SK-N-MC (cell line): ENCODE data around the gene TARM1.
"Not testable (repeated sequence)": the region's sequence is repeated elsewhere in the genome, so short reads cannot be mapped to it uniquely, and the experiment has no call there.

Experiments used
- DNase-seq: peaks from one replicate; pipeline ENCODE4 v3.0.0-alpha.2; 2011; ENCODE audit warnings: low read depth, low spot score
- H3K27ac ChIP-seq: fragments of 200-600 bp; sonication (generic); 2 replicates; pipeline ENCODE4 v1.5.1; 2016; ENCODE audit warnings: mixed run types
- H3K36me3 ChIP-seq: fragments of 200-600 bp; sonication (generic); 2 replicates; pipeline ENCODE4 v1.6.1; 2017; ENCODE audit warnings: antibody characterized with exemption, low read length, mixed read lengths; ENCODE audit not compliant: insufficient read depth
- H3K4me3 ChIP-seq: fragments of 200-600 bp; sonication (generic); 2 replicates; pipeline ENCODE4 v1.5.1; 2016
- H3K9ac ChIP-seq: fragments of 200-600 bp; sonication (generic); 2 replicates; pipeline ENCODE4 v1.8.0; 2017; ENCODE audit warnings: mixed run types, mixed read lengths; ENCODE audit not compliant: insufficient read length
- H3K9me3 ChIP-seq: fragments of 200-600 bp; sonication (generic); 2 replicates; pipeline ENCODE4 v1.6.1; 2017; ENCODE audit warnings: low read depth, mild to moderate bottlenecking, antibody characterized with exemption, low read length, moderate library complexity, mixed read lengths
- EZH2 ChIP-seq: fragments of 200-600 bp; sonication (generic); IDR thresholded peaks from one replicate; pipeline ENCODE4 v1.6.1; 2017; ENCODE audit warnings: antibody characterized with exemption
- FOXP2 ChIP-seq: optimal IDR thresholded peaks from 2 replicates; pipeline ENCODE3; 2011; ENCODE audit warnings: mild to moderate bottlenecking, moderate library complexity; ENCODE audit not compliant: insufficient read depth; ENCODE audit errors: extremely low read length, control extremely low read depth
- POLR2AphosphoS5 ChIP-seq: IDR thresholded peaks from 2 replicates; pipeline ENCODE4 v1.6.1; 2012; ENCODE audit warnings: mild to moderate bottlenecking, low read depth, low read length, borderline replicate concordance

TARM1 gene

DNA sequence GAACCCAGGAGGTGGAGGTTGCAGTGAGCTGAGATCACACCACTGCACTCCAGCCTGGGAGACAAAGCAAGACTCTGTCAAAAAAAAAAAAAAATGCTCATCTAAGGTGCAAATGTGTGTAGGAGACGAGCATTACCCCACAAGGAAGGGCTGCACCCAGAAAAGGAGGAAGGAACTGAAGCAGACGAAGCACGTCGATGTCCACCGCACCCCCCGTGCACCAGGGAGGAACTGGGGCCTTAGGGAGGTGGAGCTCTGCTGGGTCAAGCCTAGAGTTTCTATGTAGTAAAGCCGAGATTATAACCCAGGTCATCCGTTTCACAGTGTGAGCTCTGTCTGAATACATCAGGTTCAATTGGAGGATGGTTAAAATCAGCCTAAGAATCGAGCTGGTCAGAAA is 18.5 kb downstream of the TARM1 start:
- Histone ChIP-seq H3K9me3 (no peaks in the 10 kb centered on the region), H3K36me3 (no peaks in the 10 kb centered on the region), H3K9ac (no peak overlapping the region), H3K4me3 (no peak overlapping the region), H3K27ac (no peak overlapping the region)
- no peak for DNase-seq
- TF ChIP-seq FOXP2 (no peak), POLR2AphosphoS5 (no peak), EZH2 (no peak)

DNA sequence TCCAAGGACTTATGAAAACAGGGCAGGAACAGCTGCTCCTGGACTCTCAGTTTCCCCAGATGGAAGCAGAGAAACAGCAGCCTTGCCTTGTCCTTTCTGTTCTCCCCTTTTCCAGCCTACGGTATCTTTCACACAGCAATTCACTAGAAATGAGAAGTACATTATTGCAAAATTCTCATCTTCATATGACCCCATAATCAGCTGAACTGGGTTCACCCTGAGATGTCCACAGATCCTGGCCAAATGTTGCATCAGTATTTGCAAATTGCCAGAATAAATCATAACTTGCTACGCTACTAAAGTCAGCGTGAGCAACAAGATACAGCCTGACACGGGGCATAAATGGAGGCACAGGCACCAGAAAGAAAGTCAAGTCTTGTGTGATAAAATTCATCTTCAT is 33.5 kb downstream of the TARM1 start:
- no peaks in the 10 kb centered on the region for H3K9me3 ChIP-seq
- TF ChIP-seq POLR2AphosphoS5 (no peak), EZH2 (no peak), FOXP2 (no peak)
- no peaks in the 10 kb centered on the region for H3K36me3 ChIP-seq
- no peak overlapping the region for H3K27ac ChIP-seq
- H3K4me3 ChIP-seq: no peak overlapping the region
- no peak overlapping the region for H3K9ac ChIP-seq
- no peak for DNase-seq

DNA sequence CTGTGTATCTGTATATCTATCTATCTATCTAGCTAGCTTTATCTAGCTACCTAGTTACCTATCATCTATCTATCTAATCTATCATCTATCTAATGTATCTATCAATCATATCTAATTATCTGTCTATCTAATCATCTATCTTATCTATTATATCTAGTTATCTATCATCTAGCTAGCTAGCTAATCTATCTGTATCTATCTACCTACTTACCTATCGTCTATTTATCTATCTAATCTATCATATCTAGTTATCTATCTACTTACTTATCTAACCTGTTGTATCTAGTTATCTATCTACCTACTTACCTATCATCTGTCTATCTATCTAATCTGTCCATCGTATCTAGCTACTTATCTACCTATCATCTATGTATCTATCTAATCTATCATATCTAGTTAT is 35.4 kb downstream of the TARM1 start:
- no peak overlapping the region for H3K4me3 ChIP-seq
- no peaks in the 10 kb centered on the region for H3K36me3 ChIP-seq
- DNase-seq: no peak
- TF ChIP-seq EZH2 (no peak), FOXP2 (no peak), POLR2AphosphoS5 (no peak)
- H3K27ac ChIP-seq: no peak overlapping the region
- no peaks in the 10 kb centered on the region for H3K9me3 ChIP-seq
- no peak overlapping the region for H3K9ac ChIP-seq

DNA sequence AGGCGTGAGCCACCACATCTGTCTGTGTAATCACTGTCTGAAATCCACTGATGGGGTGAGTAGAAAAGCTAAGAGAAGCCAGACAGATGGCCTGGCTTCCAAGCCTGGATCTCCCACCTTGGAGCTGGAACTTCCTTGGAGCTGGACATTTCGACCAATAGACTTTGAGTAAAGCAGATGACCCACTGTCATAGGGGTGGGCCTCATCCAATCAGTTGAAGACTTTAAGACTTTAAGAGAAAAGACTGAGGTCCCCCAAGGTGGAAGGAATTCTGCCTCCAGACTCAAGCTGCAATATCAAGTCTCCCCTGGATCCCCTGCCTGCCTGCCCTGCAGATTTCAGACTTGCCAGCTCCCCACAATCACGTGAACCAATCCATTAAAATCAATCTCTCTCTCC is 38.2 kb downstream of the TARM1 start:
- no peak overlapping the region for H3K4me3 ChIP-seq
- no peak for DNase-seq
- no peaks in the 10 kb centered on the region for H3K9me3 ChIP-seq
- no peak overlapping the region for H3K9ac ChIP-seq
- TF ChIP-seq FOXP2: no peak
- TF ChIP-seq EZH2: no peak
- H3K27ac ChIP-seq: no peak overlapping the region
- no peaks in the 10 kb centered on the region for H3K36me3 ChIP-seq

DNA sequence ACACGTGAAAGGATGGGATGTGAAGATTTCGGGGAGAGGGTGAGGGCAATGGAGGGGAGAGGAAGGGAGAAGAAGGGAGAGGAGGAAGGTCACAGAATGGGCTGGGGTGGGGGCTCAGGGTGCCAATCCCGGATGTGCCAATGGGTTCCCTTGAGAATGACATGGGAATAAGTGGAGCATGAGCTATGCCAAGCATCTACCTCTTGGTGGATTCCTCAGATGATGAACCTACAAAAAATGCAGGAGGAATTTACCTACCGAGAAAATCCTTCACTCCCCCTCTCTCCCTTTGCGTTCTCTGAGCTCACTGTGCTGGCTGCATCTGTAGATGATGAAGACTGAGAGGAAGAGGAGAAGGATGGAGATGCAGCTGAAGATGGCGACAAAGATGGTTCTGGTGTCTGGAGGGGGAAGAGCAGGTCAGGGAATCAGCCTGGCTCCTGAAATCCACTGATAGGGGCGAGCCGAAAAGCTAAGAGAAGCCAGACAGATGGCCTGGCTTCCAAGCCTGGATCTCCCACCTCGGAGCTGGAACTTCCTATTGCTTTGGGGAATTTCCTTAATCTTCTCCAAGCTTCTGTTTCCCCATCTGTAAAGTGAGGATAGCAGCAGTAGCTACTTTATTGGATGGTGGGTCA is 39.1 kb downstream of the TARM1 start:
- Histone ChIP-seq H3K36me3 (no peaks in the 10 kb centered on the region), H3K27ac (no peak overlapping the region)
- DNase-seq: no peak

DNA sequence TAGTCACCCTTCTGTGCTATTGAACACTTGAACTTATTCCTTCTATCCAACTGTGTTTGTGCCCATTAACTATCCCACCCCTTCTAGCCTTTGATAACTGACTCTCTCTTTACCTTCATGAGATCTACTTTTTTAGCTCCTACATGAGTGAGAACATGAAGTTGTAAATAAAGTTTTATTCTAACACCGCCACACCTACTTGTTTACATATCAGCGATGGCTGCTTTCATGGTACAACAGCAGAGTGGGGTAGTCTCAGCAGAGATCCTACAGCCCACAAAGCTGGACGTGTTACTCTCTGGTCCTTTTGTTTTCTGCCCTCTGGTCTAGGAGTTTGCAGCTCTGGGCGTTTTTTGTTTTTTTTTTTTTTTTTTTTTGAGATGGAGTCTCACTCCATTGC is 41.2 kb downstream of the TARM1 start:
- DNase-seq: no peak
- no peak for TF ChIP-seq EZH2
- no peak for TF ChIP-seq FOXP2
- TF ChIP-seq POLR2AphosphoS5: no peak
- H3K9me3 ChIP-seq: no peaks in the 10 kb centered on the region
- no peaks in the 10 kb centered on the region for H3K36me3 ChIP-seq
- no peak overlapping the region for H3K9ac ChIP-seq
- H3K4me3 ChIP-seq: no peak overlapping the region
- H3K27ac ChIP-seq: no peak overlapping the region

More for the DNA sequence above, 39.1 kb downstream of the TARM1 start:
- no peak overlapping the region for H3K4me3 ChIP-seq
- H3K9ac ChIP-seq: no peak overlapping the region
- TF ChIP-seq FOXP2 (no peak), EZH2 (no peak), POLR2AphosphoS5 (no peak)
- H3K9me3 ChIP-seq: no peaks in the 10 kb centered on the region

DNA sequence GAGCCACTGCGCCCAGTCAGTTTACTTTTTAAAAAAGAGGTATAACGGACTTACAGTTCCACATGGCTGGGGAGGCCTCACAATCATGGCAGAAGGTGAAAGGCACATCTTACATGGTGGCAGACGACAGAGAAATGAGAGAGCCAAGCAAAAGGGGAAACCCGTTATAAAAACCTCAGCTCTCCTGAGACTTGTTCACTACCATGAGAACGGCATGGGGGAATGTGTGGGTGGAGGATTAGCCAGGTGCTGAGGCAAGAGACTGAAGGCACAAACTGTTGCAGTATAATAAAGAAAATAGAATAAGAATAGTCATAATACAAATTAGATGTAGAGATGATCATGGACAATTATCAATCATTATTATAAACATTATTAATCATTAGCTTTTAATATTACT is 44.6 kb downstream of the TARM1 start:
- not testable (repeated sequence) for H3K27ac ChIP-seq, H3K36me3 ChIP-seq, H3K9ac ChIP-seq, DNase-seq, H3K4me3 ChIP-seq, H3K9me3 ChIP-seq

DNA sequence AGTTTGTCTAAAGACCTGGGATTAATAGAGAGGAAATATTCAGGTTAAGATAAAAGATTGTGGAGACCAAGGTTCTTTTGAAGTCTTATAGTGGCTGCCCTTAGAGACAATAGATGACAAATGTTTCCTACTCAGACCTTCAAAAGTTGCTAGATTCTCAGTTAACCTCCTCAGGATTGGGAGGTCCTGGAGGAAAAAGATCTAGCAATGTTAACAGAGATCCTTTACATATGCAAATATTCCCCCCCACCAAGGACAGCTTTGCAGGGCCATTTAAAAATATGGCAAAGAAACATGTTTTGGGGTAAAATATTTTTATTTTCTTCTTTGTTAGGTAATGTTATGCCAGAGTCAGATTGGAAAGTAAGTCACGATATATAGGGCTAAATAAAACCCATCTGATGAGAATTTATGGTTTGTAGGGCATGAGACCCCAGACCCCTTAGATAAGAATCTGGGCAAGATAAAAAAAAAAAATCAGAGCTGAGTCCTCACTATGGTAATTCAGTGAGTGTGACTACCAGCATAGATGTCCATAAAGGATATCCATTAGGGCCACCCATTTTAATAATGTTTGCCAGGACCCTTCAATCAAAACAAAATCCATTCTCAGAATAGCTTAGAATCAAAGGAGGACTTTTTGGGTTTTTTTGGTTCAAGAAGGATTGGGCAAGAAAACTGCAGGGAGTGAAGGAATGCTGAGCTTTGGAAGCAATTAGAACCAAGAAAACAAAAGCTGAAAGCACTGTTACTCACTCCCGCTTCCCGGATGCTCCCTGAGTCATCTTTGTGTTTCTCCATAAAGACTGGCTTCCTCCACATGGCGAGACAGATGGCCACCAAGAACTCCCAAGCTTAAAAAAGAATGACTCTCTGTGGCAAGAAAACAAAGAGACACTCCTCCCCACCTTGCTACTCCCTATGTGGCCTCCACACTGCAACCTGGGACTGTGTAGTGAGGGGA is 45.7 kb downstream of the TARM1 start:
- Histone ChIP-seq H3K9me3 (no peaks in the 10 kb centered on the region), H3K36me3 (no peaks in the 10 kb centered on the region), H3K27ac (no peak overlapping the region), H3K9ac (no peak overlapping the region), H3K4me3 (no peak overlapping the region)
- TF ChIP-seq EZH2: no peak
- TF ChIP-seq FOXP2: no peak
- no peak for TF ChIP-seq POLR2AphosphoS5
- DNase-seq: no peak
